T-helper 1 cell treated with Interleukin-12 subunit alpha and Interleukin-12 subunit beta and Interleukin-4 antibody, amounts not matched to agents 30 μg/mL and 1 μg/mL, for 36 hours (primary cell): ENCODE data around the gene KRT14.
"Not testable (repeated sequence)": the region's sequence is repeated elsewhere in the genome, so short reads cannot be mapped to it uniquely, and the experiment has no call there.

ENCODE experiments used
- H3K27ac Mint-ChIP-seq: one replicate; pipeline ENCODE4 v1.8.0; 2021; ENCODE audit warnings: mild to moderate bottlenecking, mixed read lengths
- H3K27me3 Mint-ChIP-seq: one replicate; pipeline ENCODE4 v1.8.0; 2021; ENCODE audit warnings: low read depth, mixed read lengths
- H3K36me3 Mint-ChIP-seq: one replicate; pipeline ENCODE4 v1.8.0; 2021; ENCODE audit warnings: low read depth, mixed read lengths
- H3K4me1 Mint-ChIP-seq: one replicate; pipeline ENCODE4 v1.8.0; 2021; ENCODE audit warnings: low read depth, mixed read lengths
- H3K4me3 Mint-ChIP-seq: one replicate; pipeline ENCODE4 v1.8.0; 2021; ENCODE audit warnings: mild to moderate bottlenecking, moderate library complexity, mixed read lengths
- H3K9me3 Mint-ChIP-seq: one replicate; pipeline ENCODE4 v1.8.0; 2021; ENCODE audit warnings: mixed read lengths

Gene KRT14

GRCh38 chr17:41586863-41587495, at the start of gene KRT14:
Gene KRT14, minus strand, starts transcription at chr17:41586895. Its CDS starts 61 bp downstream, at chr17:41586834.
- Mint-ChIP-seq H3K27me3 (no peaks in the 10 kb centered on the region), H3K36me3 (no peaks in the 10 kb centered on the region), H3K9me3 (no peaks in the 10 kb centered on the region), H3K4me1 (no peaks in the 10 kb centered on the region), H3K27ac (no peak within 1 kb of the TSS), H3K4me3 (no peak within 1 kb of the TSS)

DNA sequence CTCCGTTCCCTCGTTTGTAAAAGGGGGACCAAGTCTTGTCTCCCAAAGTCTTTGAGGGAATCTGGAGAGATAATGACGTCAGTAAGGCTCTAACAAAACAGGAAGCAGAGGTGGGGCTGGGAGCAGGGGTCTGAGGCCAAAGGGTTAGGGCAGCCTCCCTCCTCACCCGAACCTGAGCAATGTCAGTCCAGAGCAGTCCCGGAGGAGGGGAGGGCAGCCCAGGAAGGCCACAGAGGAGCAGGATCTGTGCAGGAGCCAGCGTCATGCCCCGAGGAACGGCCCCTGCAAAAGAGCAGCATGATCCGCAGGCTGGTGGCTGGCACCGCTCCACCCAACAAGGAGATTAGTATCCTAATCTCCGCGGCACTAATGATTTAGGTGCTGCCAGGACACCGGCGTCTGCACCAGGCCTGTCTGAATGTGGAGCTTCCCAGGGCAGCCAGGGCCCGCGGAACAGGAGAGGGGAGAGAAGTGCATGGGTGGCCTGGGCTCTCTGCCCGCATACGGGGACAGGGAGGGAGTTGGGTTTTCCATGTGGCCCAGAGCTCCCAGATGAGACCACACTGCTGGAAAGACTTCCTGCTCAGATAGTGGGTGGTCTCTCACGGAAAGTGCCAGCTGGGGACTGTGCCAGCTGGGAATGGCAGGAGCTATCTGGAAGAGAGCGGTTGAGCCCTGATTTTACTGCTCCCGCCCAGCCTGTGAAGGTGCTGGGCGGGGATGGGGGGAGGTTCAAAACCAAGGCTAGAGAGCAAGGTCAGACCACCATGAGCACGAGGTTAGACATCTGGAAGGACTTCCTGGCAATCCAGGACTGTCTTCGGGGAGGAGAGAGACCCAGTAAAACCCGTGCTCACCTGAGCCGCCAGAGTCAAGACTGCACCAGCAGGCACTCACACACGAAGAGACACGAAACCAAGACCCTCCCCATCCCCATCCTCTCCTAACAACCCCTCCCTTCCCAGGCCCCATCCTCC, 48.7 kb upstream of the KRT14 start:
- H3K4me3 Mint-ChIP-seq = no peak overlapping the region
- no peaks in the 10 kb centered on the region for H3K4me1 Mint-ChIP-seq
- no peaks in the 10 kb centered on the region for H3K9me3 Mint-ChIP-seq
- H3K27ac Mint-ChIP-seq = no peak overlapping the region
- no peaks in the 10 kb centered on the region for H3K36me3 Mint-ChIP-seq
- H3K27me3 Mint-ChIP-seq = no peaks in the 10 kb centered on the region

- Mint-ChIP-seq H3K27me3 (no peaks in the 10 kb centered on the region), H3K4me3 (no peak overlapping the region), H3K36me3 (no peaks in the 10 kb centered on the region), H3K27ac (no peak overlapping the region), H3K9me3 (no peaks in the 10 kb centered on the region), H3K4me1 (no peaks in the 10 kb centered on the region)
These were observed 47.9 kb upstream of the KRT14 start for GRCh38 chr17:41634639-41635038.

GRCh38 chr17:41633556-41634199, 47.0 kb upstream of the KRT14 start:
- Mint-ChIP-seq H3K4me1 (no peaks in the 10 kb centered on the region), H3K4me3 (no peak overlapping the region), H3K36me3 (no peaks in the 10 kb centered on the region), H3K27me3 (no peaks in the 10 kb centered on the region), H3K9me3 (no peaks in the 10 kb centered on the region), H3K27ac (no peak overlapping the region)

- no peak overlapping the region for H3K4me3 Mint-ChIP-seq
- no peaks in the 10 kb centered on the region for H3K4me1 Mint-ChIP-seq
- no peak overlapping the region for H3K27ac Mint-ChIP-seq
- H3K36me3 Mint-ChIP-seq = no peaks in the 10 kb centered on the region
- H3K27me3 Mint-ChIP-seq = no peaks in the 10 kb centered on the region
- H3K9me3 Mint-ChIP-seq = no peaks in the 10 kb centered on the region
These were observed 45.9 kb upstream of the KRT14 start for GRCh38 chr17:41632482-41633105.

DNA sequence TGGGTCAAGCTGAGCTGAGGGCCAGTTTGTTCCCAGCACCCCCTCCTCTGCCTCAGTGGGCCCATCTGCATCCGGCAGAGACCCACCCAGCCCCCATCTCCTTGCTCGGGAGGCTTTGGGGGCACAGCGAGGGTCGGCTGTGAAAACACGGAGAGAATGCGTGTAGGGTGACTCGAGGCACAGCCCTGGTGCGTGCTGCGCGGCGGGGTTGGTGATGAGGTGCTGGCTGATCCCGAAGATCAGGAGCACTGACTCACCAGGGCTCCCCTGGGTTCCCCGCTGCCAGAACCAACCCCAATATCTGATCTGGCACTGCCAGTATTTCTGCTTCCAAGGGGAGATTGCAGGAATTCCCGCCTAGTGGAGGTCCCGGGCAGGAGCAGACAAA, 45.2 kb upstream of the KRT14 start:
- Mint-ChIP-seq H3K36me3 (no peaks in the 10 kb centered on the region), H3K27me3 (no peaks in the 10 kb centered on the region), H3K9me3 (no peaks in the 10 kb centered on the region)

DNA sequence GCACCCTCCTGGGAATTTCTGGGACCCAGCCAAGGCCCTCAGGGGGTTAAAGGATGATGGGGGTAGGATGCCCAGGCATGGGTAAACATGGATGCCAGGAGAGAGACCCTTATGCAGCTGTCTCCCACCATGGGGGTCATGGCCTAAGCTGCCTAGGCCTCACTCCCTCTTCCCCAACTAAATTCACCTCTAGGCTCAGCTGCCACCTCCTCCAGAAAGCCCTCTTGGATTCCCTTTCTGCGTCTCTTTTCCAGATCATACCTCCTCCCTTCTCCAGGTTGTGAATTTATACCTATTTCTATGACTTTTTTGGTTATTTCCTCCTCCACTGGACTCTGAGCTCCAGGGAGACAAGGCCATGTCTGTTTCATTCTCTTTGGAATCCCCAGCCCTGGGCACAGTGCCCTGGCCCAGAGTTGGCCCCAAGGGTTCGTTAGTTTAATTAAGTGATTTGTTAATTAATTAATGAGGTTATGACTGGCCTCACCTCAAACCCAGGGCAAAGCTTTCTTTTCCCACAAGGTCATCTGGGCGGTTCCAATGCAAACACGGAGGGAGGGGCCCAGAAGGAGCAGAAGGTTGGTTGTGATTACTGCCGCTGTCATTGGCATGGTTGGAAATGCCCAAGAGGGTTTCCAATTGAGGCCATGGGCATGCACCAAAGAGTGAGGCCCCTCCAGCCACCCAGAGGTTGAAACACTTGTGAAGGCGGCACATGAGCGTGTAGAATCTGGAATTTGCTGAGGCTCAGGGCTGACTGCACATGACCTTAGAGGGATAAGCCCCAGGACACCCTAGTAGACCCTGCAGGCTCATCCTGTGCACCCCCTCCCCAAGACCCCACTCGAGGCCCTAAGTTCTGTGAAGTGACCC, 44.6 kb upstream of the KRT14 start:
- Mint-ChIP-seq H3K4me3 (no peak overlapping the region), H3K27me3 (no peaks in the 10 kb centered on the region), H3K27ac (no peak overlapping the region), H3K4me1 (no peaks in the 10 kb centered on the region), H3K9me3 (no peaks in the 10 kb centered on the region), H3K36me3 (no peaks in the 10 kb centered on the region)

More for the DNA sequence above, 45.2 kb upstream of the KRT14 start:
- no peaks in the 10 kb centered on the region for H3K4me1 Mint-ChIP-seq
- no peak overlapping the region for H3K4me3 Mint-ChIP-seq
- no peak overlapping the region for H3K27ac Mint-ChIP-seq

- no peaks in the 10 kb centered on the region for H3K9me3 Mint-ChIP-seq
- H3K36me3 Mint-ChIP-seq = no peaks in the 10 kb centered on the region
- no peaks in the 10 kb centered on the region for H3K27me3 Mint-ChIP-seq
- no peaks in the 10 kb centered on the region for H3K4me1 Mint-ChIP-seq
- no peak overlapping the region for H3K27ac Mint-ChIP-seq
- H3K4me3 Mint-ChIP-seq = no peak overlapping the region
These were observed 43.4 kb upstream of the KRT14 start for GRCh38 chr17:41629826-41630670.

DNA sequence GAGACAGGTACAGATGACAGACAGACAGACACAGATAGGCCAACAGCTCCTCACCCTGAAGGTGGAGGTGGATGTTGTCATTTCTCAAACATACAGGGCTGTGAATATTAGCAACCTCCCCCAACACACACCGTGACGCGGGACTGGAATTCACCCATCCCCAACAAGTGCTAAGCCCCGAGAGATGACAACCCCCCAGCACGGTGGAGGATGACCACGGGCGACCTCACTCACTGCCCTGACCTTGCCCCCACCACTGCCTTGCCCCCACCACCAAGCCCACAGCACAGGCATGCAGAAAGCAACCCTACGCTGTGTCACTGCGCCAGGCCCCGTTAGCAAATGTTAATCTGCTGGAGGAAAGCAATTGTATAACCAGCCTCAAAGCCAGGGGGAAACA, 42.6 kb upstream of the KRT14 start:
- H3K4me3 Mint-ChIP-seq = no peak overlapping the region
- no peaks in the 10 kb centered on the region for H3K36me3 Mint-ChIP-seq
- no peak overlapping the region for H3K27ac Mint-ChIP-seq
- H3K27me3 Mint-ChIP-seq = no peaks in the 10 kb centered on the region
- H3K9me3 Mint-ChIP-seq = no peaks in the 10 kb centered on the region
- no peaks in the 10 kb centered on the region for H3K4me1 Mint-ChIP-seq

- not testable (repeated sequence) for H3K27ac Mint-ChIP-seq, H3K27me3 Mint-ChIP-seq, H3K36me3 Mint-ChIP-seq, H3K4me3 Mint-ChIP-seq, H3K4me1 Mint-ChIP-seq, H3K9me3 Mint-ChIP-seq
These were observed 42.0 kb upstream of the KRT14 start for GRCh38 chr17:41628621-41629255.

GRCh38 chr17:41628073-41628370, 41.3 kb upstream of the KRT14 start:
- not testable (repeated sequence) for H3K4me1 Mint-ChIP-seq, H3K36me3 Mint-ChIP-seq, H3K9me3 Mint-ChIP-seq, H3K4me3 Mint-ChIP-seq, H3K27me3 Mint-ChIP-seq, H3K27ac Mint-ChIP-seq

DNA sequence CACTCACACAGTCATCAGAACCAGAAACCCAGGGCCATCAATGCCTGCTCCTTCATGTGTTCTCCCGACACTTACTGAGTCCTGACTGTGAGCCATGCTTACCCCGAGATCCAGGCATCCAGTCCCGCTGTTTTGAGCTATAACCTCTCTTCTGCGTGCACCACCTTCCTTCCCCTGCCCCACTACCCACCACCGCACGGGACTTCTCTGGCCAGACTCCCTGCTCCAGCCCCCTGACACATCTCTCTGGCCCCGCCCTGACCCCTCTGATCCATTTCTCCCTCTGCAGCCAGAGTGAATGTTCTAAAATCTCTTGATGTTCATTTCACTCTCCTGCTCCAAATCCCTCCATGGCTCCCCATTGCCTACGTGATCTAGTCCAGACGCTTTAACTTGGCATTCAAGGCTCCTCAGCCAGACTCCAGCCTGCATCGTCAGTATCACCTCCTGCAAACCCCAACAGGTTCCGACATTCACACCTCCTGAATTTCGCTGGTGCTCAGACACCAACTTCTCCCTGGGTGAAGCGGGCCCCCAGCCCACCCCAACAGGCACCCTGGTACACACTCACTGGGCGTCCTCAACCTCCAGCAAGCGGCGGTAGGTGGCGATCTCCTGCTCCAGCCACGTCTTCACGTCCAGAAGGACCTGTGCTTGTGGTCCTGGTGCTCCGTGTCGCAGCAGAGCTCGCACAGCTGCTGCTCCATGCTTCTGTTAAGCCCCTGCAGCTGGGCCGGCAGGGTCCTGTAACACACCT, 40.8 kb upstream of the KRT14 start:
- no peaks in the 10 kb centered on the region for H3K27me3 Mint-ChIP-seq
- no peak overlapping the region for H3K27ac Mint-ChIP-seq
- no peaks in the 10 kb centered on the region for H3K36me3 Mint-ChIP-seq
- H3K9me3 Mint-ChIP-seq = no peaks in the 10 kb centered on the region
- H3K4me1 Mint-ChIP-seq = no peaks in the 10 kb centered on the region
- H3K4me3 Mint-ChIP-seq = no peak overlapping the region
